ENCODE measurements around the gene AKAP1.
A peak's percentile ranks its signal among the peaks of the same experiment; 100 is the strongest.

DNA sequence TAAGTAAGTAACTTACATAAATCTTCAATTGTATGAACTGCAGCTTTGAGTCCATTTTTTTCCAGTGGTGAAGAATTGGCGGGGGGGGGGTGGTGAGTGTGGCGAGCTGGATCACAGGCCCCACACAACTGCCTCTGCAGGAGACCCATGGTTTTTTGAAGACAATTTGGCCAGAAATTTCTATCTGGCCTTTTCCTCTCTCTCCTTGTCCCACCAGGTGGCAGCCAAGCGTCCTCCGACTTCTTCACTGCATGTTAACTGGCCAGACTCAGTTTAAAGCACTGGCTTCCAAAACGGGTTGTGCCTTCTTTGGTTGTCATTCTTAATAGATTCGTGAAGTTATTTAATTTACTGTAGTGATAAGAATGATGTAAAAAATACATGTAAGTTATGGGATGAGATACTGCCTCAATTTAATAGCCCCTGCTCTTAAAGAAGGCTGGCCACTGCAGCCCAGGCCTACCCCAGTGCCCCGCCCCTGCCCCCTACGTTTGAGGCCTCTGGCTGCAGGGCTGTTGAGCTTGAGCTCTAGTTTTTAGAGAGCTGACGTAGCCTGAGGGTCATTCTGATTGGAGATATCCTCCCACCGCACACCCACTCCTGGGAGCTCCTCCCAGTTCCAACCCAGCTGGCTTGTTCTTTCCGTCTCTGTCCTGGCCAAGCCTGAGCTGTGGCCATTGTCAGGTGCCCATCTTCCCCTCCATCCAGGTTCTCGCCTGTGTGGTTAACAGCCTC, 36.4 kb downstream of the AKAP1 start:
- TF ChIP-seq, protein P1, sequence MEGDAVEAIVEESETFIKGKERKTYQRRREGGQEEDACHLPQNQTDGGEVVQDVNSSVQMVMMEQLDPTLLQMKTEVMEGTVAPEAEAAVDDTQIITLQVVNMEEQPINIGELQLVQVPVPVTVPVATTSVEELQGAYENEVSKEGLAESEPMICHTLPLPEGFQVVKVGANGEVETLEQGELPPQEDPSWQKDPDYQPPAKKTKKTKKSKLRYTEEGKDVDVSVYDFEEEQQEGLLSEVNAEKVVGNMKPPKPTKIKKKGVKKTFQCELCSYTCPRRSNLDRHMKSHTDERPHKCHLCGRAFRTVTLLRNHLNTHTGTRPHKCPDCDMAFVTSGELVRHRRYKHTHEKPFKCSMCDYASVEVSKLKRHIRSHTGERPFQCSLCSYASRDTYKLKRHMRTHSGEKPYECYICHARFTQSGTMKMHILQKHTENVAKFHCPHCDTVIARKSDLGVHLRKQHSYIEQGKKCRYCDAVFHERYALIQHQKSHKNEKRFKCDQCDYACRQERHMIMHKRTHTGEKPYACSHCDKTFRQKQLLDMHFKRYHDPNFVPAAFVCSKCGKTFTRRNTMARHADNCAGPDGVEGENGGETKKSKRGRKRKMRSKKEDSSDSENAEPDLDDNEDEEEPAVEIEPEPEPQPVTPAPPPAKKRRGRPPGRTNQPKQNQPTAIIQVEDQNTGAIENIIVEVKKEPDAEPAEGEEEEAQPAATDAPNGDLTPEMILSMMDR (IDR thresholded peaks at IDR 0.05) = peak; percentile 73
- no peak for TF ChIP-seq EP300 (IDR thresholded peaks at IDR 0.05; ENCODE audit: borderline replicate concordance in 1 of 2, low read depth in 1 of 2, low read length in 1 of 2)
- no peak for TF ChIP-seq NFIC (IDR thresholded peaks at IDR 0.05; ENCODE audit: borderline replicate concordance)
- no peak for TF ChIP-seq TAF1 (IDR thresholded peaks at IDR 0.05; ENCODE audit: borderline replicate concordance, low read depth, low read length)
- TF ChIP-seq RXRA (IDR thresholded peaks at IDR 0.05; ENCODE audit: borderline replicate concordance, low read depth) = no peak
- TF ChIP-seq EZH2phosphoT487 (IDR thresholded peaks at IDR 0.05; ENCODE audit: borderline replicate concordance, low read depth) = no peak
- TF ChIP-seq RAD21 (IDR thresholded peaks at IDR 0.05; ENCODE audit: low read length) = peak; percentile 76
- TF ChIP-seq FOSL2 (IDR thresholded peaks at IDR 0.05; ENCODE audit: borderline replicate concordance, low read depth) = no peak
- TF ChIP-seq SMC3 (IDR thresholded peaks at IDR 0.05; ENCODE audit: low read depth, low read length) = peak; percentile 75
- TF ChIP-seq, protein P2, sequence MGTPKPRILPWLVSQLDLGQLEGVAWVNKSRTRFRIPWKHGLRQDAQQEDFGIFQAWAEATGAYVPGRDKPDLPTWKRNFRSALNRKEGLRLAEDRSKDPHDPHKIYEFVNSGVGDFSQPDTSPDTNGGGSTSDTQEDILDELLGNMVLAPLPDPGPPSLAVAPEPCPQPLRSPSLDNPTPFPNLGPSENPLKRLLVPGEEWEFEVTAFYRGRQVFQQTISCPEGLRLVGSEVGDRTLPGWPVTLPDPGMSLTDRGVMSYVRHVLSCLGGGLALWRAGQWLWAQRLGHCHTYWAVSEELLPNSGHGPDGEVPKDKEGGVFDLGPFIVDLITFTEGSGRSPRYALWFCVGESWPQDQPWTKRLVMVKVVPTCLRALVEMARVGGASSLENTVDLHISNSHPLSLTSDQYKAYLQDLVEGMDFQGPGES (IDR thresholded peaks at IDR 0.05; ENCODE audit: low read depth, low read length) = no peak
- TF ChIP-seq JUND (IDR thresholded peaks at IDR 0.05) = no peak

All from SK-N-SH (cell line).